HG03442 (cell line): Measurements from ENCODE around the gene RASA1.
"Not testable (repeated sequence)": the region's sequence is repeated elsewhere in the genome, so short reads cannot be mapped to it uniquely, and the experiment has no call there.

Experiments used
- ATAC-seq: cut with Tn5 transposase; IDR thresholded peaks from one replicate; pipeline ENCODE4 v1.9.1; 2021; ENCODE audit warnings: mild to moderate bottlenecking, moderate library complexity; ENCODE audit not compliant: unreplicated experiment

Gene RASA1

GRCh38 chr5:87278590-87279100 is 11.0 kb downstream of the RASA1 start:
- ATAC-seq: no peak

GRCh38 chr5:87282269-87282668 is 14.6 kb downstream of the RASA1 start:
- no peak for ATAC-seq

- not testable (repeated sequence) for ATAC-seq
These were observed 19.6 kb downstream of the RASA1 start for GRCh38 chr5:87287266-87287665.

- ATAC-seq: no peak
These were observed 31.1 kb downstream of the RASA1 start for GRCh38 chr5:87298692-87299362.

GRCh38 chr5:87300176-87300575 is 32.5 kb downstream of the RASA1 start:
- ATAC-seq: no peak

GRCh38 chr5:87300744-87301143 is 33.1 kb downstream of the RASA1 start:
- peak; percentile 69 for ATAC-seq

GRCh38 chr5:87302061-87302460 is 34.4 kb downstream of the RASA1 start:
- no peak for ATAC-seq

- no peak for ATAC-seq
These were observed 35.6 kb downstream of the RASA1 start for GRCh38 chr5:87303324-87303723.

GRCh38 chr5:87306090-87306489 is 38.4 kb downstream of the RASA1 start:
- not testable (repeated sequence) for ATAC-seq

- peak; percentile 83 for ATAC-seq
These were observed 40.2 kb downstream of the RASA1 start for GRCh38 chr5:87307796-87308423.

GRCh38 chr5:87311405-87312279 is 44.0 kb downstream of the RASA1 start:
- no peak for ATAC-seq

- ATAC-seq: no peak
These were observed 45.5 kb downstream of the RASA1 start for GRCh38 chr5:87313216-87313615.

- ATAC-seq: no peak
These were observed 51.8 kb downstream of the RASA1 start for GRCh38 chr5:87319469-87319868.

- ATAC-seq: no peak
These were observed 53.9 kb downstream of the RASA1 start for GRCh38 chr5:87321605-87322004.

- ATAC-seq: no peak
These were observed 54.7 kb downstream of the RASA1 start for GRCh38 chr5:87322381-87322780.

GRCh38 chr5:87327998-87328397 is 60.3 kb downstream of the RASA1 start:
- ATAC-seq: no peak

GRCh38 chr5:87329114-87329513 is 61.4 kb downstream of the RASA1 start:
- ATAC-seq: no peak

GRCh38 chr5:87339986-87340385 is 72.3 kb downstream of the RASA1 start:
- no peak for ATAC-seq

GRCh38 chr5:87340716-87341115 is 73.0 kb downstream of the RASA1 start:
- ATAC-seq: peak; percentile 100

GRCh38 chr5:87347272-87347671 is 79.6 kb downstream of the RASA1 start:
- no peak for ATAC-seq

GRCh38 chr5:87347841-87348240 is 80.2 kb downstream of the RASA1 start:
- no peak for ATAC-seq

- ATAC-seq: no peak
These were observed 86.8 kb downstream of the RASA1 start for GRCh38 chr5:87354496-87354895.
